NB4 (cell line): ENCODE data around the gene LIAS.
"Not testable (repeated sequence)": the region's sequence is repeated elsewhere in the genome, so short reads cannot be mapped to it uniquely, and the experiment has no call there.

Experiments
- DNase-seq: peaks from one replicate; pipeline ENCODE4 v3.0.0; 2010; ENCODE audit warnings: low read depth
- H3K4me3 ChIP-seq: one replicate; pipeline ENCODE4 v1.5.1; 2011; ENCODE audit warnings: mild to moderate bottlenecking, low read depth, low read length, moderate library complexity
- MYC ChIP-seq: IDR thresholded peaks from 2 replicates; pipeline ENCODE4 v1.6.1; 2011; ENCODE audit warnings: low read depth, low read length
- POLR2A ChIP-seq: IDR thresholded peaks from 2 replicates; pipeline ENCODE4 v1.6.1; 2011; ENCODE audit warnings: mild to moderate bottlenecking; ENCODE audit not compliant: insufficient read length; ENCODE audit errors: extremely low read depth
- TF ChIP-seq, protein P1 (sequence below): IDR thresholded peaks from one replicate; pipeline ENCODE4 v1.5.1; 2012; ENCODE audit warnings: low read depth, low read length
- TF ChIP-seq, protein P2 (sequence below): IDR thresholded peaks from 2 replicates; pipeline ENCODE4 v1.6.1; 2011; ENCODE audit warnings: low read depth, low read length

Gene LIAS

DNA sequence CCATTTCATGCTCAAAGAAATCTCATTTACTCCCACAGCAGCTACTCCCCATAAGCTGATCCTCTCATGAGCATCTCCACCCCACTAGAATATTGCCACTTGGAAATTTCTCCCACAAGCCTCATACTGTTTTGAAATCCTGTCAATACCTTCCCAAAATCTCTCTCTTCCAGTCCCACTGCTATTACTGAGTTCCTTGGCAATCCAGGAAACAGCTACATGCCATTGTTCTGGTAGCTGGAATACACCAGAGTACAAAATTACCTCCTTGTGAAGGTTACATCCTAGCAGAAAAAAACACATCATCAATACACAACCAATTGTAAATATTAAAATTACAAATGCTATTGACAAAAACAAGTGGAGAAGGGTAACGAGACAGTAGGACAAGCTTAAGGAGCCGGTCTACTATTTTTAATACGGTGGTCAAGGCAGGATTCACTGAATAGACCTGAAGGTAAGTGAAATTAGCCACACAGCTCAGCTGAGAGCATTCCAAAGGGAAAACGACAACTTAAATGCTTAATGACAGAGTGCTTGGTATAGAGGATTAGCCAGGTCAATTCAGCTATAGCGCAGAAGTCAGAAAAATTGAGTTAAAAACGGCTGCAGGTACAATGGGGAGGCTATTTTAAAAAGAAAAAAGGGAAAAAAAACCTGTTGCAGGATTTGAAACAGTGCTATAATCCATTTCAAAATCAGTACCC, 6.5 kb upstream of the LIAS start:
- DNase-seq: no peak
- TF ChIP-seq, protein P1, sequence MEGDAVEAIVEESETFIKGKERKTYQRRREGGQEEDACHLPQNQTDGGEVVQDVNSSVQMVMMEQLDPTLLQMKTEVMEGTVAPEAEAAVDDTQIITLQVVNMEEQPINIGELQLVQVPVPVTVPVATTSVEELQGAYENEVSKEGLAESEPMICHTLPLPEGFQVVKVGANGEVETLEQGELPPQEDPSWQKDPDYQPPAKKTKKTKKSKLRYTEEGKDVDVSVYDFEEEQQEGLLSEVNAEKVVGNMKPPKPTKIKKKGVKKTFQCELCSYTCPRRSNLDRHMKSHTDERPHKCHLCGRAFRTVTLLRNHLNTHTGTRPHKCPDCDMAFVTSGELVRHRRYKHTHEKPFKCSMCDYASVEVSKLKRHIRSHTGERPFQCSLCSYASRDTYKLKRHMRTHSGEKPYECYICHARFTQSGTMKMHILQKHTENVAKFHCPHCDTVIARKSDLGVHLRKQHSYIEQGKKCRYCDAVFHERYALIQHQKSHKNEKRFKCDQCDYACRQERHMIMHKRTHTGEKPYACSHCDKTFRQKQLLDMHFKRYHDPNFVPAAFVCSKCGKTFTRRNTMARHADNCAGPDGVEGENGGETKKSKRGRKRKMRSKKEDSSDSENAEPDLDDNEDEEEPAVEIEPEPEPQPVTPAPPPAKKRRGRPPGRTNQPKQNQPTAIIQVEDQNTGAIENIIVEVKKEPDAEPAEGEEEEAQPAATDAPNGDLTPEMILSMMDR: no peak
- TF ChIP-seq, protein P2, sequence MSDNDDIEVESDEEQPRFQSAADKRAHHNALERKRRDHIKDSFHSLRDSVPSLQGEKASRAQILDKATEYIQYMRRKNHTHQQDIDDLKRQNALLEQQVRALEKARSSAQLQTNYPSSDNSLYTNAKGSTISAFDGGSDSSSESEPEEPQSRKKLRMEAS: no peak
- TF ChIP-seq MYC: no peak
- no peak for TF ChIP-seq POLR2A
- no peak overlapping the region for H3K4me3 ChIP-seq

DNA sequence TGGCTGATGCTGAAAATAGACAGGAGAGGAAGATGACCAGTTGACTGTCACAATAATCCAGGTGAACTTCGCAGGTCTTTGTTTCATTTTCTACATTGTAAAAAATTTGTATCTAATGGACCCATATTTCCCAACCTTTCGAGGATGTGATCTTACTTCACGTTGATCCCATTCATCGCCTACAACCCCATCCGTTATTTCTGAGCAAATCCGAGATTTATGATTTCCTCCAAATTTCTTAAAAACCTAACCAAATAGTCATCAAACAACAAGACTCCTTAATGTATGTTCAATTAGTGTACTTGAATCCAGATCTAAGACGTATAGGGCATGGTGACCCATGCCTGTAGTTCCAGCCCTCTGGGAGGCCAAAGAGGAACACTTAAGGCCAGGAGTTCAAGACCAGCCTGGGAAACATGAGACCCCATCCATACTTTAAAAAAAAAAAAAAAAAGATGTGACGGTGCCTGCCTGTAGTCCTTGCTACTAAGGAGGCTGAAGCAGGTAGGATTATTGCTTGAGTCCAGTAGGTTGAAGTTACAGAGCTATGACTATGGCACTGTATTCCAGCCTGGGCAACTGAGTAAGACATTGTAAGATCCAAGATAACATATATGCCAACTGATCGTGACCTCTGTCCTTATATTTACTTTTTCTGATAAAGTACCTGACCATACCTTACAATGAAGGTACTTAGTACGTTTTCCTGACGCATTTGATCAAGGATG, 5.8 kb upstream of the LIAS start:
- DNase-seq: no peak
- H3K4me3 ChIP-seq: no peak overlapping the region
- TF ChIP-seq, protein P1: no peak
- TF ChIP-seq POLR2A: no peak
- TF ChIP-seq MYC: no peak
- TF ChIP-seq, protein P2: no peak

DNA sequence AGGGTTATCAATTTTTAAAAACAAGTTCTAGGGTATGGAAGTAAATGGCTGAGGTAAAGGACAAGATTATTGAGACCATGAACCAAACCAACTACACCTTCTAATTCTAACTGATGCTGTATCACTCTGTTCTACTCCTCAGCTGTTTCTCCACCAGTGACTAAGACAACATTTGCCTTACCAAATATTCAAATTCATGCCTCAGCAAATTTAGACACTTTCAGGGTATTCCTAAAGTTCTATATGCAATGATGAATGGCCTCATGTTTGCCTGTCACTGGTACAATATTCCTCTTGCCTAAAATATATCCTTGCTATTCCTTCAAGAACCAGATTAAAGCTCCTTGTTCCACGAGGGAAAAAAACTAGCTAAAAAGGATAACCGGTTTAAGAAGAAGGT, 5.1 kb upstream of the LIAS start:
- H3K4me3 ChIP-seq: no peak overlapping the region
- TF ChIP-seq POLR2A (no peak), MYC (no peak)
- TF ChIP-seq, protein P1: no peak
- TF ChIP-seq, protein P2: no peak
- no peak for DNase-seq

DNA sequence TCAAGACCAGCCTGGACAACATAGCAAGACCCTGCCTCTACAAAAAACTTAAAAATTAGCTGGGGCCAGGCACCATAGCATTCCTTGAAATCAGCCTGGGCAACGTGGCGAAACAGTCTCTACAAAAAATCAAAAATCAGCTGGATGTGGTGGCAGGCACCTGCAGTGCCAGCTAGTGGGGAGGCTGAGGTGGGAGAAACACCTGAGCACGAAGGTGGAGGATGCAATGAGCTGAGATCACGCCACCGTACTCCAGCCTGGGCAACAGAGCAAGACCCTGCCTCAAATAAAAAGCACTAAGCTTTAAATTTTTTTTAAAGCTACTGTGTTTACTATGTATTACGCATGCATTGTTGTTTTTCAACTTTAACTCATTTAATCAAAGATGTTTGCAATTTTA, 3.4 kb upstream of the LIAS start:
- no peak for TF ChIP-seq POLR2A
- TF ChIP-seq, protein P1: no peak
- no peak for TF ChIP-seq MYC
- TF ChIP-seq, protein P2: no peak
- DNase-seq: no peak
- peak overlapping the region; percentile 90 for H3K4me3 ChIP-seq

DNA sequence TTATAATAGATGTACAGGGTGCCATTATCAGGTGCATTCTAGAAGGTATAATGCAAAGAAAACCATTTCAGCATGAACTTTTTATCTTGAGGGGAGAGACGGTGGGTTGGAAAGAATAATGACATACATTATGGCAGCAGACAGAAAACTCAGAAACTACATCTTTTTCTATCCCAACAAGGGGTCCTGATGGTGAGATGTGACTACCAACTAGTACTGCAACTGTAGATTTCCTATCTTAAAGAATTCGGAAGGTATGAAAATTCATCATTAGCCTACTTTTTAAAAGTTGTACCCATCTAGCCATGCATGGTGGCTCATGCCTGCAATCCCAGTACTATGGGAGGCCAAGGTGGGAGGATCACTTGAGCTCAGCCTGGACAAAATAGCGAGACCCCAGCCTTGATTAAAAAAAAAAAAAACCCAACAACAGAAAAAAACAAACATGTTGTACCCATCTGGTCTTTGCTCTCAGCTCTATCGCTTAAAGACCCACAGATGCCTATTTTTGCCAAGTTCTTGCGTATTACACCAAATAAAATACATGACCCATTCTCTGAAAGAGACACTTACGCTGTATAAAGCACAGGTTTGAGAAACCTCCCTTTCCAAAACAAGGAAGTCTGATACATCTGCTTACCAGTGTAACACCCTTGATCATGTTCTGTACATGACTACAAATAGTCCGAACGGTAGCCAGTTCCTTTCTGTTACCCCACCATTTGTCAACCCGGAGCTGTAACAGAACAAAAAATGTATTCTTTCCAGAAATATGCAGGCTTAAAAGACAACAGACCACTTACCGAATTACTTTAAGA, 1.7 kb upstream of the LIAS start:
- peak overlapping the region; percentile 90 for H3K4me3 ChIP-seq
- TF ChIP-seq, protein P1: no peak
- TF ChIP-seq, protein P2: no peak
- TF ChIP-seq POLR2A: no peak
- peak; percentile 32 for DNase-seq

DNA sequence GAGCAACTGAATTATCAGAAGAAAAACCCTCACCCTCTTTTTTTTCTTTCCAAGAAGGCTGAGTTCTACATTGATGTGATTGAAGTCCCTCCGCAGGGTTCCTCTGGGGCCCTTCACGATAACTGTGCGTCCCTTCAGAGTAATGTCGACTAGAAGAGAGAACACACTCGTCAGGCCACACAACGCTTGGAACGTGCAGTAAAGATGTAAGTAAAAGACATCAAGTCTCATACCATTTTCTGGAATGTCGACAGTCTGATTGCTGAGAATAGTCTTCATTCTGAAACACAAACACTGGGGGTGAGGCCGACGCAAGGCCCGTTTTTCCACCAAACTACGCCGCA, 723 bp upstream of the LIAS start:
- not testable (repeated sequence) for DNase-seq
- peak overlapping the region; percentile 90 for H3K4me3 ChIP-seq
